ENCODE data around the gene CYB5D1.

The CYB5D1 gene

GRCh38 chr17:7875804-7876370 is 18.1 kb downstream of the CYB5D1 start:
- H3K4me2 ChIP-seq (ENCODE audit: insufficient read depth, low read length): no peak overlapping the region
- no peak overlapping the region for H3K4me3 ChIP-seq (ENCODE audit: low read depth in 1 of 2, low read length in 2 of 2)
- no peak overlapping the region for H3K9ac ChIP-seq (ENCODE audit: low read depth, low read length)
- no peak for ATAC-seq (ENCODE audit: insufficient read depth, low read depth)
- no peak overlapping the region for H2AFZ ChIP-seq (ENCODE audit: low read depth, low read length)
- no peaks in the 10 kb centered on the region for H3K4me1 ChIP-seq (ENCODE audit: insufficient read depth, low read length)
- no peaks in the 10 kb centered on the region for H4K20me1 ChIP-seq (ENCODE audit: insufficient read depth, low read length)
- H3K36me3 ChIP-seq (ENCODE audit: insufficient read depth, low read length): no peaks in the 10 kb centered on the region
- TF ChIP-seq EZH2 (IDR thresholded peaks at IDR 0.05; ENCODE audit: borderline replicate concordance, low read depth, low read length, severe bottlenecking) (no peak), CTCF (IDR thresholded peaks at IDR 0.05; ENCODE audit: borderline replicate concordance, extremely low read depth, low read length, poor library complexity, severe bottlenecking) (no peak)
- H3K27me3 ChIP-seq (ENCODE audit: insufficient read depth, low read length, poor library complexity): no peaks in the 10 kb centered on the region
- no peak for DNase-seq
- H3K79me2 ChIP-seq (ENCODE audit: insufficient read depth, low read length): no peaks in the 10 kb centered on the region
- H3K27ac ChIP-seq (ENCODE audit: low read length): no peak overlapping the region
- H3K9me3 ChIP-seq (ENCODE audit: insufficient read depth, low read length, severe bottlenecking): no peaks in the 10 kb centered on the region

GRCh38 chr17:7878234-7878633 is 20.4 kb downstream of the CYB5D1 start:
- ATAC-seq (ENCODE audit: insufficient read depth, low read depth) (no peak), DNase-seq (no peak)
- H3K79me2 ChIP-seq (ENCODE audit: insufficient read depth, low read length): no peaks in the 10 kb centered on the region
- H3K4me3 ChIP-seq (ENCODE audit: low read depth in 1 of 2, low read length in 2 of 2): no peak overlapping the region
- TF ChIP-seq CTCF (IDR thresholded peaks at IDR 0.05; ENCODE audit: borderline replicate concordance, extremely low read depth, low read length, poor library complexity, severe bottlenecking) (no peak), EZH2 (IDR thresholded peaks at IDR 0.05; ENCODE audit: borderline replicate concordance, low read depth, low read length, severe bottlenecking) (no peak)
- H3K9me3 ChIP-seq (ENCODE audit: insufficient read depth, low read length, severe bottlenecking): no peaks in the 10 kb centered on the region
- no peak overlapping the region for H3K9ac ChIP-seq (ENCODE audit: low read depth, low read length)
- no peak overlapping the region for H3K4me2 ChIP-seq (ENCODE audit: insufficient read depth, low read length)
- no peak overlapping the region for H2AFZ ChIP-seq (ENCODE audit: low read depth, low read length)
- no peaks in the 10 kb centered on the region for H3K27me3 ChIP-seq (ENCODE audit: insufficient read depth, low read length, poor library complexity)
- no peaks in the 10 kb centered on the region for H4K20me1 ChIP-seq (ENCODE audit: insufficient read depth, low read length)
- H3K27ac ChIP-seq (ENCODE audit: low read length): no peak overlapping the region
- H3K36me3 ChIP-seq (ENCODE audit: insufficient read depth, low read length): no peaks in the 10 kb centered on the region
- H3K4me1 ChIP-seq (ENCODE audit: insufficient read depth, low read length): no peaks in the 10 kb centered on the region

- Histone ChIP-seq H2AFZ (ENCODE audit: low read depth, low read length) (no peak overlapping the region), H3K79me2 (ENCODE audit: insufficient read depth, low read length) (peaks cover 3% of the 10 kb centered on the region), H3K4me2 (ENCODE audit: insufficient read depth, low read length) (no peak overlapping the region), H3K4me3 (ENCODE audit: low read depth in 1 of 2, low read length in 2 of 2) (no peak overlapping the region), H3K27me3 (ENCODE audit: insufficient read depth, low read length, poor library complexity) (no peaks in the 10 kb centered on the region), H3K9ac (ENCODE audit: low read depth, low read length) (no peak overlapping the region), H3K4me1 (ENCODE audit: insufficient read depth, low read length) (peaks cover 6% of the 10 kb centered on the region), H4K20me1 (ENCODE audit: insufficient read depth, low read length) (no peaks in the 10 kb centered on the region), H3K27ac (ENCODE audit: low read length) (no peak overlapping the region), H3K36me3 (ENCODE audit: insufficient read depth, low read length) (no peaks in the 10 kb centered on the region; the same call in 1 of the 2 replicates), H3K9me3 (ENCODE audit: insufficient read depth, low read length, severe bottlenecking) (no peaks in the 10 kb centered on the region)
- ATAC-seq (ENCODE audit: insufficient read depth, low read depth) (no peak), DNase-seq (no peak)
- TF ChIP-seq CTCF (IDR thresholded peaks at IDR 0.05; ENCODE audit: borderline replicate concordance, extremely low read depth, low read length, poor library complexity, severe bottlenecking) (no peak), EZH2 (IDR thresholded peaks at IDR 0.05; ENCODE audit: borderline replicate concordance, low read depth, low read length, severe bottlenecking) (no peak)
Measured at GRCh38 chr17:7880076-7880868, 22.5 kb downstream of the CYB5D1 start.

Data from DND-41 (cell line).